ENCODE measurements around the gene SLC25A19.

Gene SLC25A19

GRCh38 chr17:75289115-75289831 lies at the start of gene SLC25A19:
Gene SLC25A19, minus strand, starts transcription at chr17:75289433. Its CDS starts 2,669 bp downstream, at chr17:75286764.
- FAIRE-seq, result peak; percentile 83

GRCh38 chr17:75338335-75338734 lies 49.1 kb upstream of the SLC25A19 start:
- no peak for FAIRE-seq

- no peak for FAIRE-seq
These were observed 46.1 kb upstream of the SLC25A19 start for GRCh38 chr17:75335315-75335714.

- FAIRE-seq, result no peak
These were observed 45.5 kb upstream of the SLC25A19 start for GRCh38 chr17:75334723-75335122.

GRCh38 chr17:75331671-75332070 lies 42.4 kb upstream of the SLC25A19 start:
- FAIRE-seq, result no peak

GRCh38 chr17:75327757-75328156 lies 38.5 kb upstream of the SLC25A19 start:
- FAIRE-seq, result no peak

GRCh38 chr17:75326226-75326848 lies 37.1 kb upstream of the SLC25A19 start:
- FAIRE-seq, result no peak

GRCh38 chr17:75325827-75326225 lies 36.6 kb upstream of the SLC25A19 start:
- no peak for FAIRE-seq

- no peak for FAIRE-seq
These were observed 36.1 kb upstream of the SLC25A19 start for GRCh38 chr17:75325348-75325747.

- FAIRE-seq, result no peak
These were observed 32.3 kb upstream of the SLC25A19 start for GRCh38 chr17:75321506-75321905.

- FAIRE-seq, result no peak
These were observed 30.9 kb upstream of the SLC25A19 start for GRCh38 chr17:75319904-75320691.

- no peak for FAIRE-seq
These were observed 29.5 kb upstream of the SLC25A19 start for GRCh38 chr17:75318615-75319222.

GRCh38 chr17:75318211-75318610 lies 29.0 kb upstream of the SLC25A19 start:
- no peak for FAIRE-seq

- FAIRE-seq, result no peak
These were observed 28.4 kb upstream of the SLC25A19 start for GRCh38 chr17:75317671-75318070.

GRCh38 chr17:75316253-75316652 lies 27.0 kb upstream of the SLC25A19 start:
- no peak for FAIRE-seq

GRCh38 chr17:75315541-75316243 lies 26.5 kb upstream of the SLC25A19 start:
- FAIRE-seq, result no peak

GRCh38 chr17:75313941-75314551 lies 24.8 kb upstream of the SLC25A19 start:
- FAIRE-seq, result no peak

GRCh38 chr17:75308732-75309629 lies 19.7 kb upstream of the SLC25A19 start:
- no peak for FAIRE-seq

- FAIRE-seq, result no peak
These were observed 18.9 kb upstream of the SLC25A19 start for GRCh38 chr17:75307957-75308731.

All from endometrium (tissue), 2 donors.